SHP77 treated with DMSO at 0.1 percent for 48 hours (cell line): ENCODE data around the gene IL36G.
"Not testable (repeated sequence)": the region's sequence is repeated elsewhere in the genome, so short reads cannot be mapped to it uniquely, and the experiment has no call there.

Experiments used
- DNase-seq: peaks from one replicate; lab custom pipeline; 2025; lab: John Stamatoyannopoulos, UW

IL36G gene

DNA sequence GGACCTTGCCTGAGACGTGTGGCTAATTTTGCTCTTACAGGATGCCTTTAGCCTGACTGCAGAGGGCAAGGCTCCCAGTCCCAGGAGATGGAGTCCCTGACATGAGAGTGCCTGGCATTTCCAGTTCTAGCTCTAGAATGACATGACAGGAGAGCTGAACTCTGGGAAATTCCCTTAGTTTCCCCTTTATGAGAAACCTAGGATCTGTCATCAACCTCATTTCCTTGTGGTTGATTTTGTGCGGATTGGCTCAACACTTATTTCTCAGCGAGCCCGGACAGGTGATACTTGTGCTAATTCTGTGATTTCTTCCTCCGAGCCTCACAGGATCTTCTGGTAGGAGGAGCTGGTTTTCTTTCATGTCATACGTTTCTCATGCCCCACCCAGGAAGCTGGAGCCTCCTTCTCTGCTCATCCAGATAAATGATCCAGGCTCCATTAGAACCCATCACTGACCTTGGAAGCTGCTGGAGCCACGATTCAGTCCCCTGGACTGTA is at the start of gene IL36G:
Gene IL36G (plus strand): TSS at position 448 of the 498 bp plus-strand sequence. CDS start 633 bp downstream, outside the sequence.
- DNase-seq = no peak

DNA sequence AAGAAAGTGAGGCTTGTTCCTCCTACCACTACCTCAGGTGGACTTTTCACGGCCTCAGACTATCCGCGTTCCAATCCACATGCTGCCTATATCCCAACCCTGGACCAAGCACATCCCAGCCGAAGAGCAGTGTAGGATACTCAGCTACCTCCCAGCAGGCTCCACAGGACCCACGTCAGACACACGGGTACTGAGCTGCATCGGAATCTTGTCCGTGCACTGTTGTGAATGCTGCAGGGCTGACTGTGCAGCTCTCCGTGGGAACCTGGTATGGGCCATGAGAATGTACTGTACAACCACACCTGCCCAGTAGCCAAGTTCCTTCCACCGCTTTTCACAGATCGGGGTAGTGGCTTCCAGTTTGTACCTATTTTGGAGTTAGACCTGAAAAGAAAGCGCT is 44.5 kb upstream of the IL36G start:
- no peak for DNase-seq

DNA sequence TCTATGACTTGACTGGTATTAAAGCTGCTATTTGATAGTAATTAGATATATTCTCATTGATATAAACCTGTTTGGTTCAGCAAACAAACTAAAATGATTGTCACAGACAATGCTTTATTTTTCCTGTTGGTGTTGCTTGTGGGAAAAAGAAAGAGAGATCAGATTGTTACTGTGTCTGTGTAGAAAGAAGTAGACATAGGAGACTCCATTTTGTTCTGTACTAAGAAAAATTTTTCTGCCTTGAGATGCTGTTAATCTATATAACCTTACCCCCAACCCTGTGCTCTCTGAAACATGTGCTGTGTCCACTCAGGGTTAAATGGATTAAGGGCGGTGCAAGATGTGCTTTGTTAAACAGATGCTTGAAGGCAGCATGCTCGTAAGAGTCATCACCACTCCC is 43.7 kb upstream of the IL36G start:
- DNase-seq = not testable (repeated sequence)

DNA sequence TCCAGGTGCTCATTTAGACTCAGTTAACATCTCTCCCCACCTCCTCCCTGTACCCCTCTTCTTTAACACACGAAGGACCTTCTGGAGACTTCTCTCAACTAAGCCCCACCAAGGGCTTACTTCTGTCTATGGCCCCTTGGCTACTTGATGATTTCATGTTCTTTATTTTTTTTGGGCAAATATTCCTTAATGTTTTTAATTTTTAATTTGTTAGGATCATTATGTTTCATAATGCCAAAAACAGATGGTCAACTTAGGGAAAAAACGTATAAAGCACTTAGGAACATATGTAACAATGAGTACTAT is 40.9 kb upstream of the IL36G start:
- no peak for DNase-seq

DNA sequence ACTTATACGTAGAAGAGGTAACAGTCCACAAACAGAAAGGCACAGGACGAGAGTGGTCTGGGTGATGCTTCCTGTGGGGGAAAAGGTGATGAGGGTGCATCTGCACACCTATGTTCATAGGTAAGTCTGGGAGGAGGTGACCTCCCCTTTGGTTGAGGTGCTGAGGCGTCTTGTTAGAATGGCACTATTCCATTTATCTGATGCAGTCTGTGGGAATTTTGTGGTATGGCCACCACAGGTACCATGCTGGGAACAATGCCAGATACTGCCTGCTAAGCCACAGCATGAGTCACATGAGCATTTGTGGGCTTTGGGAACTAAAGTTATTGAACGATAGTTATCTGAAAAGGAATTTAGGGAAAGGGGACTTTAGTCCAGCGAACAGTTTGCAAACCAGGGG is 38.9 kb upstream of the IL36G start:
- no peak for DNase-seq

DNA sequence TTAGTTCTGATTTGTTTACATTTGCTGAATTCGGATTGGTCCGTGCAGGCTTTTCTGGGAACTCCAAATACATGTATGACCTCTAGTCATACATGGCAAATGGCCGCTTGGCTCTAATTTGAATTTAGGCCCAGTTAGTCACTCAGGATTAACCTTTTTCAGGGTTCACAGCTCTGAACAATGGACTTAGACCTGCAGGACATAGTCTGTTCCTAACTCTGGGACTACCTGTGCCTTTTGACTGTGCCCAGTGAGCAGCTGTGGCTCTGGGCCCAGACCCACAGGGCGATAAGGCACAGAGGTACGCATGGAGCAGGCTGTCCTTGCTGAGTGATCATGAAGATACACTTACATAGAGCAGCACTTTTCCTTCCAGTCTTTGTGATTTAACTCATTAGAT is 38.4 kb upstream of the IL36G start:
- no peak for DNase-seq

DNA sequence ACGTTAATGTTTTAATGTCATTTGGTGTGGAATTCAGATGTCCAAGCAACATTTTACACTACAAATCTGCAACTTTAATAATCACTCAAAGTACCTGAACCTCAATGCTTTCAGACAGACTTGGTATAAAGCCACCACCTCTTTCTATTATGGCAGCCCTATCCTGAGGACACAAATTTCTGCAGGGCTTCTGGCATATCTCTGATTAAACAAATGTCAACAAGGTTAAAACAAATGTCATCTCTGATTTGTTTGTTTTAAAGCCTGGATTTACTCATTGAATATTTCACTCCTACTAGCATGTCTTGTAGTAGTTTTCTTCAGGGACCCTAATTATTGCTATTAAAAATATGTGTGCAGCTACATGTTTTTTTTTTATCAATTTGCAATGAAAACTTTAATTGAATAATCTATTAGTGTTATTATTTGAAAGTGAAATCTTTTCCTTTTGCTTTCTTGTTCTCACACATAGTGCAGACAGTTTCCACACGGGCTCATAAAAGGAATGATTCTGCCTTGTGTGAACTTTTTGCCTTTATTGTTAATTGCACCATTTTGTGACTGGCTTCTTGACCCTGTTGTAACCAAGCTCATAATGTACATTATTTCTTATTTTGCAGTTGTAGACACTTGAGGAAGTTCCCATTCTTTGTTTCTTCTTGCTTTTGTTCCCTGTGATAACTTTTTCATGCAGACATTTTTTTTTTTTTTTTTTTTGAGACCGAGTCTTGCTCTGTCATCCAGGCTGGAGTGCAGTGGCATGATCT is 36.8 kb upstream of the IL36G start:
- no peak for DNase-seq

DNA sequence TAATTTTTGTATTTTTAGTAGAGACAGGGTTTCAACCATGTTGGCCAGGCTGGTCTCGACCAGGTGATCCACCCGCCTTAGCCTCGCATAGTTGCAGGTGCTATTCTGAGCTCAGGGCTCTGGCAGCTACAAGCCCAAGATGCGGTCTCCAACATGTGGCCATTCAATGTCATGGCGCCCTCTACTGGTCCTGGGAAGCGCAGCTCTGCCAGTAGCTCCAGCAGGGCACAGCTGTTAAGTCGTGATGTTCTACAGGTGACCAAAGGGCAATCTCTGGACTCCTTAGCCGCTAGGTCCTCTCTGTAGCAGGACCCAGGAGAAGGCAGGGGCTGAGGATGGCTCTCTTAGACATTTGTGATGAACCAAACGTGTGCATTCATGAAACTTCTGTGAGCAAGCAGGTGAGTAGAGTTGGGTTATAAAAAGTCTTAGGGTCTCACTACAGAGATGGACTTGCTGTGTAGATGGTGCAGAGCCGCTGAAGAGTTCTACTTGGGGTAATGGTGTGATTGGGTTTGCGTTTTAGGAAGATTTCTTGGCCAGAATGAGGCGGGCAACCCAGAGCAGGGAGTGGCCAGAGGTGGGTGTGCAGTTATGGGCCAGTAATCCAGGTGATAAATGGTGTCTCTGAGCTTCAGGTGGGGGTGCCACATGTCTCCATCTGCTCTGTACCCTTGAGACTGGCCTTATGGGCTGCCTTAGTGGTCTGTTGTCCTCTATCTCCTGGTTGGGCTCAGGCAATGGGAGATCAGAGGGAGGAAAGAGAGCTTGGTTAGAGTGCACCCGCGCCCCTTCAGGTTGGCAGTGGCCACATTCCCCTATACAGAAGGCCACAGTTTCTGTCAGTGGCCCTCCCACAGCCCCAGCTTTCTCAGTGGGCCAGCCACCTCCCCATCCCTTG is 35.8 kb upstream of the IL36G start:
- DNase-seq = peak; percentile 30

DNA sequence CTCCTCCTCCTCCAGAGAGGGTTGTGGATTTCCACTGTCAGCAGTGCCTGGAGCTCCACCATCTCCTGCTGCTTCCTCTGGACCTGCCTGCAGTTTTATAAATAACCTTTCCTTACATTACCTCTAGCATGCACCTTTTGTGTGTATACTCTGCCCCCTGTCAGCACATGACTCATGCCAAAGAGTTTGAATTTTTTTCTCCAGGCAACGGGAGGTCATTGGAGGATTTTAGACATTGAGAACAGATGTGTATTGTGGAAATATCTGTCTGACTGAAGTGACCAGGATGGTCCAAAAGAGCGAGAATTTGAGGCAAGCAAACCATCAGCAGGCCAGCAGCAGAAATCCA is 35.2 kb upstream of the IL36G start:
- no peak for DNase-seq

DNA sequence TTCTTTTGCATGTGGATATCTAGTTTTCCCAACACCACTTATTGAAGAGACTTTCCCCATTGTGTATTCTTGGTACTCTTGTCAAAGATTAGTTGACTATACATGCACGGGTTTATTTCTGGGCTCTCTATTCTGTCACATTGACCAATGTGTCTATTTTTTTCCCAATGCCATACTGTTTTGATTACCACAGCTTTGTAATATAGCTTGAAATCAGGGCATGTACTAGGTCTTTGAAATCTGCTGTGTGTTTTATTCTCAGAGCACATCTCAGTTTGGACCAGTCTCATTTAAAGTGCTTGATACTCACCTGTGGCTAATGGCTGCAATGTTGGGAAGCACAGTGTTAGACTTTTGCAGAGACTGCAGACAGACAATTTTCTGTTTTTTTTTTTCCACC is 32.8 kb upstream of the IL36G start:
- no peak for DNase-seq

DNA sequence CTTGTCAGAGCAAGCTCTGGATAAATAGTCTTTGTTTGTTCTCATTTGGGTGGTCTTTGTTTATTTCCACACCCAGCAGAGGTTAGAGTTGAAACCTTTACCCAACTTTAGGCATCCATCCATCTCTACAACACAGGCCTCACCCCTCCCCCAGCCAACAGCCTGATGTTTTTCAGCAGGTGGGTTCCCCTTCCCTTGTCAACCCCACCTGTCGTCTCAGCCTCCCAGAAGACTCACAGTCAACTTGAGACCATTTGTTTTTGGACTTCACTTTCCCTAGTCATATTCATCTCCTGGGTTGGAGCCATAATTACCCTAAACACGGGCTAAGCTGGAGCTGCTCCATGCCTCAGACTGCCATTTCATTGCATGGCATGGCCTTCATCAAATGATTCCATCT is 31.7 kb upstream of the IL36G start:
- no peak for DNase-seq

DNA sequence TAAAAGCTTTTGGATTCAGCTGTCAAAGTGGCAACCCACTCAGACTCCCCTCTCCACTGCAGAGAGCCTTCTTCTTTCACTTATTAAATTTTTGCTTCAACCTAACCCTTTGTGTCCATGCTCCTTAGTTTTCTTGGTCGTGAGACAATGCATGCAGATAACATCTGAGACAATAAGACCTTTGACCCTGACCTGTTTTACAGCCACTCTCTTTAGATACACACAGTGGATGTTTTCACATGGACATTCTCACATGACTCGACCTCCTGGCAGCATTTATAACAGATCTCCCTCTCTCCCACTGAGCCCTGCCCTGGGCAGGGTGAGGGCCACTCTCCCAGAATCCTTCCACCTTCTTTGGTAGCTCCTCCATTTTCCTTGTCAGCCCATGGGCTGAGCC is 30.4 kb upstream of the IL36G start:
- no peak for DNase-seq

DNA sequence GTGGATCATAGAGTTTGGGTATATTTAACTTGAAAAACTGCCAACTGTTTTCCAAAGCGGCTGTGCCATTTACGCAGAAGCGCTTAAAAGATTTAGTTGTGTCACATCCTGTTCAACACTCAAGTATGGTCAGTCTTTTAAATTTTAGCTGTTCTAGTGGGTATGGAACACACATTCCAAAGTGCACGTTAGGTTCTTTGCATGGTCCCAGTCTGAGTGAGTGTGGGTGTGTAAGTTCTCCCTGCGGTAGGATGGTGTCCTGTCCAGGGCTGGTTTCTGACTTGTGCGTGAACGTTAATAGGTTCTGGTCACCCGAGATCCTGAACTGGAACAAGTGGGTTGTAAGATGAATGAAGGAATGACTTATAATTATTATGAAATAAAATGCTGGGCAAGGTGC is 28.4 kb upstream of the IL36G start:
- peak; percentile 19 for DNase-seq

DNA sequence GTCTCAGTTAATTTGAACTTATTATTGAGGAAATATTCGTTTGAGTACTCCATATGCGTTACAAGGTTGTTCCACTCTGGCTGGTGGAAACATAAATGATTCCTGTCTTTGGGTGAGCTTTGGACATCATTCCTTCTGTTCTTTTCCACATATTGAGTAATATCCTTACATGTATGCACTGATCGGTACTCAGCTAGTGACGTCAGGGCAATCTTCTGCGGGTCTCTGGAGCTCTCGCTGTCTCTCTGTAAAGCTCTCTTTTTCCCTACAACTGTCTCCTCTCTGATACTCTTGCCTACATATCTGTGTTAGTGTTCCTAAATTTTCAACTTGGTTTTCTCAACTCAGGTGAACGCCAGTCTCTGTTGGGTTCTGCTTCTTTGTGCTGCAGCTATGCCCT is 23.4 kb upstream of the IL36G start:
- no peak for DNase-seq

DNA sequence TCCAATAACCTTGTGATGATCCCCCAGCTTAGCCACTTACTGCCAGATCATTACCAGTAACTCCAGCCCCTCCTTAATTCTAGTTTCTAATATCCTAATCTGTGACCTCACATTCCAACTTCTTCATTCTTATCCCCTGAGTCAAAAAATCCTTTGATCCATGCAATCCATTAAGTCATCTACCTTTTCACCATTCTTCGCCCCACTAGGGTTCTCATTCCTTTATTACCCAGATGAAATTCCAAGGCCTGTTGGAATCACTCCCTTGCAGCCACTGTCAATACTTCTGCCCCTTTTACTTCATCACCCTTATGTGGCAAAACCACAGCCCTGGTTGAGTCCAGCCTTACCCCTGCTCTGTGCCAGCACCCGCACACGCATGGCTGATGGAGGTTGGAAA is 20.3 kb upstream of the IL36G start:
- no peak for DNase-seq

DNA sequence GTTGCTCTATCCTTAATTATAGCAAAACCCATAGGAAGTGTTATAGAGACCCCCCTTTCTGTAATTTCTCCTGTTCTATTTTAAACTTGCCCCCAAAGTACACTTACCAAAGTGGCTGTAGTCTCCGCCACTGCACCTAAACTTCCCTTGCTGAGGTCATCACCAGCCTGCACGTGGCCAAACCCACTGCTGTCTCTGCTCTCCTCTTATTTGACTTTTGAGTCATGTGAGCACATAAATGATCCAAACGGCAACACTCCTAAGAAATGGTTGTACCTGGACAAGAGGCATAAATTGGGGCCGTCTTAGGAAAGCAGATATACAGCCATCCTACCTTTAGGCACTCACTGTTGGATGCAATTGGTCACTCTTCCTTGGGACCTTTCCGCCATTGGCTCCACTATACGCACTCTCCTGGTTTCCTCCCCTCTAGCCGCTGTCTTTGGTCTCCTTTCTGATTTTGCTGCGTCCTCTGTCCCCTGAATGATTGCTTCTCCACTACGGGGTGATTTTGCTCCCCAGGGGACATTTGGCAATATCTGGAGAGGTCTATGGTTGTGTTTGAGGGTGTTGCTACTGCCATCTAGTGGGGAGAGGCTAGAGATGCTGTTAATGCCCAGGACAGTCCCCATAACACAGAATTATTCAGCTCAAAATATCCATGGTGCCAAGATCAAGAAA is 19.2 kb upstream of the IL36G start:
- no peak for DNase-seq

DNA sequence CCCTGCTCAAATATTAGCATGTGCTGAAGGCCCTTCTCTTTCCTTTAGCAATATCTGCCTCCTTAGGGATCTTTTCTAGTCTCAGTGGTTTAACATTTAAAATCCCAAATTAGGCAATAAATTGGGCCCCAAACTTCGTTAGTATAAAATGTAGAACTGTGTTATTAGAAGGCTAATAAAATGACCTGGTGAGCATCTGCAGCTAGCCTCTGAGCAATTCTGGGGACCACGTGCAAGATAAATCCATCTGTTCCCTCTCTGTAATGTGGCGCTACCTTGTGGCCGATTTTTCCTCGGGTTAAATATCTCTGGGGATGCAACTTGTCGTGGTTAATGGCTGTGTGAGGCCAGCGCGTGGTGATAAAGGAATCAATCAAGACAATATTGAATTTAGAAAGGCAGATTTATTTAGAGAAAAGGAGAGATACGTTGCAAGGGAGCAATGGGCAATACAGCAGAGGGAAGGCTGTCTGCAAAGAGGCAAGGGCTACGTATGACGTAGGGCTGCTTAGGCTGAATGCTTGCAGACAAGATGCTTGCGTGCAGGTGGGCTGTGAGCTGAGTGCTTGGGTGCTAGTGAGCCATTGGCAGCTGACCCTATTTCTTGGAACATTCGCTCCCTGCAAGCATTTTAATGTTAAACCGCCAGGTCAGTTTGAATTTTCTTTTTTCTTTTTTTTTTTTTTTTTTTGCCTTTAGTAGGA is 18.5 kb upstream of the IL36G start:
- no peak for DNase-seq

DNA sequence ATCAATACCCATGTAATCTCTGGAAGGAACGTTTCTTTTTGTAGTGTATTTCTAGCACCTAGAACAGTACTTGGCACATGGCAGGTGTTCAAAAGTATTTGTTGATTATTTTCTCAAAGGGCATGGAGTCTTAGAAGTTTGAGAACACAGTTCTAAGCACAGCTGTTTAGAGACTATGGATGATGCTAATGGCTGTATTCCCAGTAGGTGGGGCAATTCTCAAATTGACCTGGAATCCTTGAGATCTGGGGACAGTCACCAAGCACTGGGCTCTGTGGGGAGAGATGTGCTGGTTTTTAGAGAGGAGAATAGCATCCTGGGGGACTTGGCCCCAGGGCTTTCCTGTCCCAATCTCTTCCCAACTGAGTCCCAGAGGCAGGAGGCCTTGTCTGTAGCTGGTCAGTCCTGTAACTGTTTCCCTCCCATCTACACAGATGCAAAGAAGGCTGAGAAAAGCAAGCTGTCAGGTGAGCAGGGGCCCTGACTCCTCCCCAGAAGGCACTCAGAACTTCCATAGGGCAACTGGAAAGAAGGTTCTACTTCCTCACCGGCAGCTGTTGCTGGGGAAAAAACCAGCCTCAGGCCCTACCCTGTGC is 17.5 kb upstream of the IL36G start:
- no peak for DNase-seq

DNA sequence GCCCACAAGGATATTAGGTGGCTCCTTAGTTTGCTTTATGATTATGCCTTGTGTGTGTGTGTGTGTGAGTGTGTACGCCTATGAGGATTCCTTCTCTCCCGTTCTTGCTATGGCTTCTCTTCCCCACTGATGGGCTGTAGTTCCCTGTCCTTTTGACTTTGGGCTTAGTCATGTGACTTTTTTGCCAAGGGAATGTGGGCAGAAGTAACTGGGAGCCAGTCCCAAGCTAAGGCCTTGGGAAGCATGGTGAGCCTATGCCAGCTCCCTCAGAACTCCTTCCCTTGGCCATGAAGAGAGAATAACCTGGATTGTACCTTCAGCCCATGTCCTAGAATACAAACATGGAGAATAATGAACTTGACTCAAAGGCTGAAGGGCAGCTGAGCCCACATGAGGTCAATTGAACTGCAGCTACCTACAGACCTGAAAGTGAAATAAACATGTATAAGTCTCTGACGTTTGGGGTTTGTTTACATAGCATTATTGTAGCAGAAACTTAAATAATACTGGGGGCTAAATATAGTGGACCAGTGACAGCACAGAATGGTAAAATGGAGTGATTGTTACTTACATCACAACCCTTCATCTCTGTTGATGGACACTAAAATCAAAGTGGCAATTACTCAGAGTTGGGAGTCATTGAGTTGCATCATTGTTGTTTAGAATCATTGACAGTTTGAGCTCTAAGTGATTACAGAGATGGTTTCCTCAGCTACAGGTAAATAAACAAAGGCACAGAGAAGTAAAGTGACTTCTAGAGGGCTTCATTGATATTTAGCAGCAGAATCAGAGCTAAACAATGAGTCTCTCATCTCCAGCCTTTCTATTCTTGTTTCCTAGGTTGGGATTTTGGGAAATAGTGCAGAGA is 15.3 kb upstream of the IL36G start:
- DNase-seq = no peak

DNA sequence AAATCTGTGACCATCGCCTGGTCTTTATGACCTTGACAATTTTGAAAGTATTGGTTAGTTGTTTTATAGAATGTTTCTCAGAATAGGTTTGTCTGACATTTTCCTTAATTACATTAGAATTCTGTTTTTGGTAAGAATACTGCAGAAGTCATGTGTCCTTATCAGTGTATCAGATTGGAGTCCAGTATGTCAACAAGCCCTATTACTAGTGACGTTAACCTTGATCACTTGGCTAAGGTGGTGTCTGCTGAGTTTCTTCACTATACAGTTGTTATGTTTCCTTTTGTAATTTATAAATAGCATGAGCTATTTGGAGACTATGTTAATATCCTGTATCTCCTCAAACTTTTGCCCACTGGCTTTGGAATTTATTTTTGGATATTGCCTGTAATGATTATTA is 10.8 kb upstream of the IL36G start:
- no peak for DNase-seq
